CD14-positive monocyte (primary cell): ENCODE measurements around the gene RASAL2. TPM values are rescaled to one million over a fixed set of nuclear protein-coding genes. Genes with fewer than 3 reads are reported as not detected.

Source experiments
- DNase-seq, 3 donors: peaks; one replicate each; pipeline ENCODE4 v3.0.0-alpha.2; 2011 to 2022
- H2AFZ ChIP-seq: 2 replicates; pipeline ENCODE4 v1.6.0; 2012; ENCODE audit warnings: mild to moderate bottlenecking, low read depth, low read length, inconsistent platforms; ENCODE audit not compliant: insufficient read depth, poor library complexity, severe bottlenecking
- H3K27ac ChIP-seq, 2 donors: 1 replicate in 1 of 2; 2 replicates in 1 of 2; pipeline ENCODE4 v1.5.1; 2012 to 2013; ENCODE audit warnings: low read length in 2 of 2, control low read depth in 1 of 2, inconsistent platforms in 1 of 2, low read depth in 1 of 2, mild to moderate bottlenecking in 1 of 2
- H3K27me3 ChIP-seq, 2 donors: one replicate each; pipeline versions ENCODE4 v1.6.0 to v1.6.1; 2011 to 2013; ENCODE audit warnings: low read length in 2 of 2; ENCODE audit not compliant: control insufficient read depth in 2 of 2, insufficient read depth in 2 of 2
- H3K36me3 ChIP-seq, 2 donors: replicated peaks in 1 of 2; 1 replicate in 1 of 2; 2 replicates in 1 of 2; pipeline versions ENCODE4 v1.5.1 to v1.6.1; 2012 to 2013; ENCODE audit warnings: low read length in 2 of 2, control low read depth in 1 of 2, inconsistent platforms in 1 of 2, mild to moderate bottlenecking in 1 of 2; ENCODE audit not compliant: insufficient read depth in 2 of 2, control insufficient read depth in 1 of 2
- H3K4me1 ChIP-seq, 2 donors: 1 replicate in 1 of 2; 2 replicates in 1 of 2; pipeline versions ENCODE4 v1.5.1 to v1.6.1; 2012 to 2013; ENCODE audit warnings: low read length in 2 of 2, control low read depth in 1 of 2, inconsistent platforms in 1 of 2, mild to moderate bottlenecking in 1 of 2, moderate library complexity in 1 of 2; ENCODE audit not compliant: insufficient read depth in 2 of 2, control insufficient read depth in 1 of 2
- H3K4me2 ChIP-seq: replicated peaks from 2 replicates; pipeline ENCODE3; 2012; ENCODE audit warnings: low read length, moderate library complexity, mild to moderate bottlenecking; ENCODE audit not compliant: poor library complexity, severe bottlenecking; ENCODE audit errors: extremely low read depth
- H3K4me3 ChIP-seq, 3 experiments: fragments of 200-600 bp in 1 of 3; sonication (generic) in 1 of 3; replicated peaks in 1 of 3; 1 replicate in 2 of 3; 2 replicates in 1 of 3; pipeline ENCODE4 v1.5.1; 2011 to 2013; ENCODE audit warnings: low read length in 3 of 3, mild to moderate bottlenecking in 3 of 3, control low read depth in 2 of 3, low read depth in 2 of 3, inconsistent platforms in 1 of 3, moderate library complexity in 1 of 3
- H3K79me2 ChIP-seq: 2 replicates; pipeline ENCODE4 v1.6.0; 2012; ENCODE audit warnings: mild to moderate bottlenecking, control low read depth, inconsistent platforms, low read length, moderate library complexity; ENCODE audit not compliant: insufficient read depth
- H3K9ac ChIP-seq: 2 replicates; pipeline ENCODE4 v1.6.0; 2017; ENCODE audit warnings: low read length, mild to moderate bottlenecking; ENCODE audit not compliant: insufficient read depth, poor library complexity, severe bottlenecking
- H3K9me3 ChIP-seq, 2 donors: replicated peaks in 1 of 2; 1 replicate in 1 of 2; 2 replicates in 1 of 2; pipeline versions ENCODE4 v1.5.1 to v1.6.1; 2012 to 2013; ENCODE audit warnings: low read length in 2 of 2, control low read depth in 1 of 2; ENCODE audit not compliant: control insufficient read depth in 1 of 2, insufficient read depth in 1 of 2
- H4K20me1 ChIP-seq: 2 replicates; pipeline ENCODE4 v1.6.0; 2012; ENCODE audit warnings: mild to moderate bottlenecking, low read length, control low read depth, moderate library complexity; ENCODE audit not compliant: insufficient read depth
- H3K27ac Mint-ChIP-seq, 7 donors: one replicate each; pipeline ENCODE4 v1.8.0; 2020; ENCODE audit warnings: mild to moderate bottlenecking in 7 of 7, mixed read lengths in 7 of 7, moderate library complexity in 6 of 7, inconsistent platforms in 2 of 7
- H3K27me3 Mint-ChIP-seq, 3 donors: one replicate each; pipeline ENCODE4 v1.8.0; 2021 to 2022; ENCODE audit warnings: low read depth in 3 of 3, mild to moderate bottlenecking in 3 of 3, mixed read lengths in 3 of 3, moderate library complexity in 3 of 3, inconsistent platforms in 1 of 3
- H3K36me3 Mint-ChIP-seq, 2 donors: one replicate each; pipeline ENCODE4 v1.8.0; 2020; ENCODE audit warnings: mixed read lengths in 2 of 2, inconsistent platforms in 1 of 2, mild to moderate bottlenecking in 1 of 2
- H3K4me1 Mint-ChIP-seq: one replicate; pipeline ENCODE4 v1.8.0; 2020; ENCODE audit warnings: mild to moderate bottlenecking, mixed read lengths
- H3K4me3 Mint-ChIP-seq, 2 donors: one replicate each; pipeline ENCODE4 v1.8.0; 2020; ENCODE audit warnings: mild to moderate bottlenecking in 2 of 2, mixed read lengths in 2 of 2, moderate library complexity in 1 of 2
- H3K9me3 Mint-ChIP-seq, 7 donors: one replicate each; pipeline ENCODE4 v1.8.0; 2020 to 2022; ENCODE audit warnings: mixed read lengths in 7 of 7, mild to moderate bottlenecking in 6 of 7, moderate library complexity in 6 of 7, inconsistent platforms in 2 of 7
- WGBS: methylation state at CpG from one replicate; pipeline ENCODE4 v1.1.5; 2013; ENCODE audit warnings: missing lambda C conversion rate; ENCODE audit not compliant: insufficient coverage; 5-methylcytosine and 5-hydroxymethylcytosine counted together
- intact Hi-C, 2 donors: fragments of 100-400 bp; cut with micrococcal nuclease; formaldehyde crosslinking; loops; one replicate each; pipeline versions ENCODE4 v1.15.0 to v1.15.1; 2023
- polyA plus RNA-seq, 3 donors: library from polyadenylated mRNA; depleted of rRNA in 1 of 3; unstranded in 2 of 3; stranded (reverse) in 1 of 3; fragments of 300-500 nt in 2 of 3; fragments of >200 nt in 1 of 3; fragmentation: Illumina TruSeq in 2 of 3; gene quantifications; 1 replicate in 2 of 3; 2 replicates in 1 of 3; pipeline ENCODE4 v1.2.3, GENCODE V29; 2012 to 2021
- TF ChIP-seq, protein P1 (sequence below): fragments of 200-600 bp; IDR thresholded peaks from one replicate; pipeline ENCODE4 v1.8.0; 2022; ENCODE audit warnings: antibody characterized with exemption, mild to moderate bottlenecking

Gene RASAL2
- polyA plus RNA-seq, 3 donors: 0.15 to 1.00 (median 0.63) TPM

DNA sequence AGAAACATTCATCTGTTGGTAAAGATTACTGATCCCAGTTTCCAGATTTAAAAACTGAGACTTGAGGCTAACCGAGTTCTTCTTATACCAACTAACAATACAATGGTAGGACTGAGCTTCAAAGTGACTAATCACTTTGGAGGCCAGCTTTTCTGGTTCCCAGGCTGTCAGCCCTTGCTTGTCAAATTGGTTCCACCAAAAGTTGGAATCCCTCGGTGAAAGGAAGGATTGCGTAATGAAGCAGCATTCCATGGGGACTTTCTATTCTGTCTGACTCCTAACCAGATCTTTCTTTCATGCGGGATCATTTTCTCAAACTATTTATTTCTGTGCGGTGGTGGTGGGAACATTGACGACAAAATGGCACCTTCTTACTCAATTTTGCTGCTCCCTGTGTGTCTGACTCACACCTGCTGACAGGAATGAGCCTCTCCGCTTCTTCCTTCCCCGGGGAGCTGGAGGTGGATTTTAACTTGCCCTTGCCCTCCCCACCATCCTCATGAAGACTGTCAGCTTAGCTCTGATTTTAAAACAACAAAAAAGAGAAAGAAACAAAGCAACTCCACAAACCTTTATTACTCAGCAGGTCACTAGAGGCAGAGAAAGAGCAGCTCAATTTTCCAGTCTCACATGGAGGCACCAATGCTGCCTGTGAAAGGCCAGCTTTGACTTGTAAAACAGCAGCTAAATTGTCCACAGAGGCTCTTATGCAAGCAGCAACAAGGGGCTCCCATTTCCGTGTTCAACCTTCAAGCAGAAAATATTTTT lies 32.9 kb upstream of the RASAL2 start:
- Histone ChIP-seq H3K4me1 (peaks cover 9 to 15% of the 10 kb centered on the region in 2 donors), H4K20me1 (no peaks in the 10 kb centered on the region), H3K9ac (no peak overlapping the region), H3K79me2 (no peaks in the 10 kb centered on the region), H3K4me2 (no peak overlapping the region), H3K4me3 (no peak overlapping the region), H3K9me3 (no peaks in the 10 kb centered on the region), H3K27ac (no peak overlapping the region), H3K36me3 (no peaks in the 10 kb centered on the region), H2AFZ (no peak overlapping the region), H3K27me3 (no peaks in the 10 kb centered on the region)
- intact Hi-C loops: no loop called here
- Mint-ChIP-seq H3K27me3 (peaks cover 0 to 1% (median 0%) of the 10 kb centered on the region in 3 donors), H3K27ac (no peak overlapping the region), H3K4me3 (no peak overlapping the region), H3K9me3 (no peaks in the 10 kb centered on the region), H3K4me1 (peaks cover 13% of the 10 kb centered on the region), H3K36me3 (no peaks in the 10 kb centered on the region)
- DNase-seq: no peak
- TF ChIP-seq, protein P1, sequence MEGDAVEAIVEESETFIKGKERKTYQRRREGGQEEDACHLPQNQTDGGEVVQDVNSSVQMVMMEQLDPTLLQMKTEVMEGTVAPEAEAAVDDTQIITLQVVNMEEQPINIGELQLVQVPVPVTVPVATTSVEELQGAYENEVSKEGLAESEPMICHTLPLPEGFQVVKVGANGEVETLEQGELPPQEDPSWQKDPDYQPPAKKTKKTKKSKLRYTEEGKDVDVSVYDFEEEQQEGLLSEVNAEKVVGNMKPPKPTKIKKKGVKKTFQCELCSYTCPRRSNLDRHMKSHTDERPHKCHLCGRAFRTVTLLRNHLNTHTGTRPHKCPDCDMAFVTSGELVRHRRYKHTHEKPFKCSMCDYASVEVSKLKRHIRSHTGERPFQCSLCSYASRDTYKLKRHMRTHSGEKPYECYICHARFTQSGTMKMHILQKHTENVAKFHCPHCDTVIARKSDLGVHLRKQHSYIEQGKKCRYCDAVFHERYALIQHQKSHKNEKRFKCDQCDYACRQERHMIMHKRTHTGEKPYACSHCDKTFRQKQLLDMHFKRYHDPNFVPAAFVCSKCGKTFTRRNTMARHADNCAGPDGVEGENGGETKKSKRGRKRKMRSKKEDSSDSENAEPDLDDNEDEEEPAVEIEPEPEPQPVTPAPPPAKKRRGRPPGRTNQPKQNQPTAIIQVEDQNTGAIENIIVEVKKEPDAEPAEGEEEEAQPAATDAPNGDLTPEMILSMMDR: no peak
- 86% methylated on average over 8 of the region's 9 CpGs for WGBS

DNA sequence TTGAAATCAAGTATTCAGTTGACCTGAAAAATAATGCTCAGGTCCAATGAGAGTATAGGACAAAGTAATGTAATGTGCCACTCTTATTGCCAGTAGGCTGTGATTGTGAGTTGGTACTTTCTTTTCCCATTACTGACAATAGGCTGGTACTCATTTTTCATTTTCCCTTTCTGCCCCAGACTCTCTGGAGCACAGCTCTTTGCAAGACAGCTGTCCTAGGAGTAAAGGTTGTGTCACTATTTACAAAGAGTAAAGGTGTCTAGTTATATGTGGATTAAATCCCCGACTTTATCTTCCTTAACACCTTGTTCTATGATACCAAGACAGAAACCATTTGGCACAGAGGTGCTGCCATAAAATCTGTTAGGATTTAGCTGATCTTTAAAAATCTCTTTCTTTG lies 32.3 kb upstream of the RASAL2 start:
- Histone ChIP-seq H3K79me2 (no peaks in the 10 kb centered on the region), H4K20me1 (no peaks in the 10 kb centered on the region), H3K27me3 (no peaks in the 10 kb centered on the region), H3K9me3 (no peaks in the 10 kb centered on the region), H3K4me1 (peaks cover 5 to 10% of the 10 kb centered on the region in 2 donors), H2AFZ (no peak overlapping the region), H3K4me3 (no peak overlapping the region), H3K36me3 (no peaks in the 10 kb centered on the region), H3K9ac (no peak overlapping the region), H3K27ac (no peak overlapping the region), H3K4me2 (no peak overlapping the region)
- TF ChIP-seq, protein P1: no peak
- H3K27me3 Mint-ChIP-seq: no peaks in the 10 kb centered on the region
- intact Hi-C loops: no loop called here
- no peak overlapping the region for H3K4me3 Mint-ChIP-seq
- no peaks in the 10 kb centered on the region for H3K36me3 Mint-ChIP-seq
- peaks cover 9% of the 10 kb centered on the region for H3K4me1 Mint-ChIP-seq
- no peak for DNase-seq
- H3K9me3 Mint-ChIP-seq: no peaks in the 10 kb centered on the region
- WGBS: no CpG with 5 or more reads among the region's 1 CpG
- no peak overlapping the region for H3K27ac Mint-ChIP-seq
